ENCODE measurements around the gene DNAJC25.

DNA sequence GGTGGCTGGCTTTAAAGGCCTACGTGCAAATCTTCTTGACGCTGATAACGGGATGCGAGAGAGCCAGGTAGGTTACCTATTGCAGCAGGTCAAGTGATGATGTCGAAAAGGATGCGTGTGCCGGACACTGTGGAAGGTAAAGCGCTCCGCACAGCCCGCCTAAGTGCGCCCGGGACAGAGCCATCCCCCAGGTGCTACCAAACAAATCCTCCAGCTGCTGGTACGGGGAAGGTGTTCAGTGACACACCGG lies 245 bp upstream of the DNAJC25 start:
- TF ChIP-seq, protein P1, sequence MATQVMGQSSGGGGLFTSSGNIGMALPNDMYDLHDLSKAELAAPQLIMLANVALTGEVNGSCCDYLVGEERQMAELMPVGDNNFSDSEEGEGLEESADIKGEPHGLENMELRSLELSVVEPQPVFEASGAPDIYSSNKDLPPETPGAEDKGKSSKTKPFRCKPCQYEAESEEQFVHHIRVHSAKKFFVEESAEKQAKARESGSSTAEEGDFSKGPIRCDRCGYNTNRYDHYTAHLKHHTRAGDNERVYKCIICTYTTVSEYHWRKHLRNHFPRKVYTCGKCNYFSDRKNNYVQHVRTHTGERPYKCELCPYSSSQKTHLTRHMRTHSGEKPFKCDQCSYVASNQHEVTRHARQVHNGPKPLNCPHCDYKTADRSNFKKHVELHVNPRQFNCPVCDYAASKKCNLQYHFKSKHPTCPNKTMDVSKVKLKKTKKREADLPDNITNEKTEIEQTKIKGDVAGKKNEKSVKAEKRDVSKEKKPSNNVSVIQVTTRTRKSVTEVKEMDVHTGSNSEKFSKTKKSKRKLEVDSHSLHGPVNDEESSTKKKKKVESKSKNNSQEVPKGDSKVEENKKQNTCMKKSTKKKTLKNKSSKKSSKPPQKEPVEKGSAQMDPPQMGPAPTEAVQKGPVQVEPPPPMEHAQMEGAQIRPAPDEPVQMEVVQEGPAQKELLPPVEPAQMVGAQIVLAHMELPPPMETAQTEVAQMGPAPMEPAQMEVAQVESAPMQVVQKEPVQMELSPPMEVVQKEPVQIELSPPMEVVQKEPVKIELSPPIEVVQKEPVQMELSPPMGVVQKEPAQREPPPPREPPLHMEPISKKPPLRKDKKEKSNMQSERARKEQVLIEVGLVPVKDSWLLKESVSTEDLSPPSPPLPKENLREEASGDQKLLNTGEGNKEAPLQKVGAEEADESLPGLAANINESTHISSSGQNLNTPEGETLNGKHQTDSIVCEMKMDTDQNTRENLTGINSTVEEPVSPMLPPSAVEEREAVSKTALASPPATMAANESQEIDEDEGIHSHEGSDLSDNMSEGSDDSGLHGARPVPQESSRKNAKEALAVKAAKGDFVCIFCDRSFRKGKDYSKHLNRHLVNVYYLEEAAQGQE (IDR thresholded peaks at IDR 0.05; ENCODE audit: low read depth): no peak
- TF ChIP-seq TCF12 (IDR thresholded peaks at IDR 0.05; ENCODE audit: low read depth) (peak; percentile 56; the same call in 1 of the 2 replicates), EP300 (IDR thresholded peaks at IDR 0.05; ENCODE audit: borderline replicate concordance) (no peak), NFIC (IDR thresholded peaks at IDR 0.05) (no peak), TEAD4 (IDR thresholded peaks at IDR 0.05) (0 out of 2 replicates have a peak, but pooled peaks have one; percentile 29), FOXM1 (IDR thresholded peaks at IDR 0.05; ENCODE audit: borderline replicate concordance, low read depth) (no peak), YY1 (IDR thresholded peaks at IDR 0.05; ENCODE audit: low read depth) (peak; percentile 70; the same call in 1 of the 2 replicates), CEBPB (IDR thresholded peaks at IDR 0.05) (no peak)
- TF ChIP-seq, protein P2, sequence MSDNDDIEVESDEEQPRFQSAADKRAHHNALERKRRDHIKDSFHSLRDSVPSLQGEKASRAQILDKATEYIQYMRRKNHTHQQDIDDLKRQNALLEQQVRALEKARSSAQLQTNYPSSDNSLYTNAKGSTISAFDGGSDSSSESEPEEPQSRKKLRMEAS (IDR thresholded peaks at IDR 0.05): 0 out of 2 replicates have a peak, but pooled peaks have one; percentile 61
